ENCODE results near the gene ADH7.

GRCh38 chr4:99366491-99366890 lies 68.7 kb downstream of the ADH7 start:
- TF ChIP-seq SALL2 (tag by site-specific recombination; IDR thresholded peaks at IDR 0.05; ENCODE audit: borderline replicate concordance) (no peak), ZNF114 (tag by site-specific recombination; IDR thresholded peaks at IDR 0.05) (no peak), CTCF (tag by site-specific recombination; IDR thresholded peaks at IDR 0.05) (no peak)
